ENCODE data around the gene SLC35E4.

The SLC35E4 gene

GRCh38 chr22:30691204-30691603 lies 55.6 kb downstream of the SLC35E4 start:
- peak; percentile 22 for DNase-seq (ENCODE audit: low spot score)

DNA sequence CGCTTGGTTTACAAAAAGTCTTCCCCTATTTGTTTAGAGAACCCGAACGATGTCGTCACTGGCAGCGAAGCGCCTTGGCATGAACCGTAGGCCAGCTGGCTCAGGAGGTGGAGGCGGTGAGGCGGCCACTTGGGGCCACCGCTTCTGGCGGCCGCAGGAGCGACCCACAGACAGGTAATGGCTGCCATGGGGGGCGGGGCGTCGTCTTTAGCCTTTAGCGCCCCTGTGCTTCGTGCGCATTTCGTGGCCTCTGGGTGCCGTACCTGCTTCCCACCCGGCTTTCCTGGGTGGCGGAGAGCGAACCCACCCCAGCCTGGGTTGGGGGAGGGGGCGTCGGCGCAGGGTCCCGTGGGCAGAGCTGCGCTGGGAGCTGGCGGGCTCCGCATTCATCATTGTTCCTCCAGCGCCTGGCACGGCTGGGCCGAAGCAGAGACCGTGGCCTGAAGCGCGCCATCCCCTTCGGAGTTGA lies 58.6 kb downstream of the SLC35E4 start:
- peak; percentile 67 for DNase-seq (ENCODE audit: low spot score)

DNA sequence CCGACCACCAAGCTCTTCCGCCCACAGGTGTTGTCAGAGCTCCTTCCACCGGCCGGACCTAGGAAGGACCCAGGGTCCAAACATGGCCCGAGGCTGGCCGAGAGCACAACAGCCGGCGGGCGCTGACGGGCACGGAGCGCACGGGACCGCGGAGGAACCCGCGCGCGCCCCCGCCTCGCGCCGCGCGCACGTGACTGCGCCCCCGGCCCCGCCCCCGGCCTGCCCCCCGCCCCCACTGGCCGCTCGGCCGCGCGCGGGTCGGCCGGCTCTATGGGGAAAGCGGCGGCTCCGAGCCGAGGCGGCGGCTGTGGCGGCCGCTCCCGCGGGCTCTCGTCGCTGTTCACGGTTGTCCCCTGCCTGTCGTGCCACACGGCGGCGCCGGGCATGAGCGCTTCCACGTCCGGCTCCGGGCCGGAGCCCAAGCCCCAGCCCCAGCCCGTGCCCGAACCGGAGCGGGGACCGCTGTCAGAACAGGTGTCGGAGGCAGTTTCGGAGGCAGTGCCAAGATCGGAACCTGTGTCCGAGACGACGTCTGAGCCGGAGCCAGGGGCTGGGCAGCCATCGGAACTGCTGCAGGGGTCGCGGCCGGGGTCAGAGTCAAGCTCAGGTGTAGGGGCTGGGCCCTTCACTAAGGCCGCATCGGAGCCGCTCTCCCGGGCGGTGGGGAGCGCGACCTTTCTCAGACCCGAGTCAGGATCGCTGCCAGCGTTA lies 59.2 kb downstream of the SLC35E4 start, which contains the start of gene OSBP2:
TSS of gene OSBP2 (plus strand) at position 235 of the 711 bp plus-strand sequence. CDS start at position 271, 36 bp downstream.
- DNase-seq (ENCODE audit: low spot score) = peak; percentile 34

DNA sequence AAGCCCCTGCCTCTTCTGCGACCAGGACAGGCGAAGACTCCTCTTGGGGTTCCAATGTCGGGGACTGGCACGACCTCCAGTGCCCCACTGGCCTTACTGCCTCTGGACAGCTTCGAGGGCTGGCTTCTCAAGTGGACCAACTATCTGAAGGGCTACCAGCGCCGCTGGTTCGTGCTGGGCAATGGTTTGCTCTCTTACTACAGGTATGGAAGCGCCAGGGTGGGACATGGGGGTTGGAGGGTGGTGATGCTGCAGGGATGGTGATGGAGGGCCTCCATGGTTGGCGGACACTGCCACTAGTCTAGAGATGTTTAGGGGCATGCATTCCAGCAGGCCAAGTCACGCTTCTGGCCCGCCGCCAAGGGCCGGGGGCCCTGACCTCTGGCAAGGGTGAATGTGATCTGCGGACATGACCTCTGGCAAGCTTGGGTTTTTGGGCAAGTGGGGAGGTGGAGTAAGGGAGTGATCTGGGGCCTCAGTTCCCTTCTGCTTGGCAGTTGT lies 59.8 kb downstream of the SLC35E4 start:
- no peak for DNase-seq (ENCODE audit: low spot score)

DNA sequence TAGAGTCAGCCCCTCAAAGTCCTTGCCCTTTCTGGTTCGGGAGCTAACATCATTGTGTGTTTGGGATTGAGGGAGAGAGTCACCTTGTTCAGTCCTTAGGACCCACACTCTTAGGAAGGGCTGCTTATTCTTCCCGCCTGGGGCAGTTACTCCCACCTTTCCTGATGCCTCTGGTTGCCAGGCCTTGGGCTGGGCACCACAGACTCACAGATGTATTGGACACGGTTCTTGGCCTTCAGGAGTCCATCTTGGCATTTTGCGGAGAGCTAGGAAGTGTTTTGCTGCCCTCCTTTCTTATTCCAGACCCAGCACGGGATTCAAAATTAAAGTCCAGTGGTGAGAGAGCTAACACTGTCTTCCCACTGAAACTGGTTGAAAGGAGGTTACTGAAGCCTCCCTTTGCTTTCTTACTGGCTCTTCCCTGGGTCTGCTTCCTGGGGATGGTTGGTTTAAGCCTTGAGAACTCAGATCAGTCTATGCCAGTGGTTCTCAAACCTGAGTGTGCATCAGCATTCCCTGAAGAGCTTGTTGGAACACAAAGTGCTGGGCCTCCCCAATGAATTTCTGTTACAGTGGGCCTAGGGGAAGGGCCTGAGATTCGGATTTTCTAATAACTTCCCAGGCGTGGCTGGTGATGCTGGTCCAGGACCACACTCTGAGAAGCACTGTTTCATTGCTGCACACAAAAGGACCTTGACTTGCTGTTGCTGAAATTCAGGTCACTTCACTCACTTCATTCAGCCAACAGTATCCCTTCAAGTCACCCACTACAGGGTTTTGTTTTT lies 60.5 kb downstream of the SLC35E4 start:
- DNase-seq (ENCODE audit: low spot score) = no peak
